ENCODE measurements around the gene RIPOR2.

DNA sequence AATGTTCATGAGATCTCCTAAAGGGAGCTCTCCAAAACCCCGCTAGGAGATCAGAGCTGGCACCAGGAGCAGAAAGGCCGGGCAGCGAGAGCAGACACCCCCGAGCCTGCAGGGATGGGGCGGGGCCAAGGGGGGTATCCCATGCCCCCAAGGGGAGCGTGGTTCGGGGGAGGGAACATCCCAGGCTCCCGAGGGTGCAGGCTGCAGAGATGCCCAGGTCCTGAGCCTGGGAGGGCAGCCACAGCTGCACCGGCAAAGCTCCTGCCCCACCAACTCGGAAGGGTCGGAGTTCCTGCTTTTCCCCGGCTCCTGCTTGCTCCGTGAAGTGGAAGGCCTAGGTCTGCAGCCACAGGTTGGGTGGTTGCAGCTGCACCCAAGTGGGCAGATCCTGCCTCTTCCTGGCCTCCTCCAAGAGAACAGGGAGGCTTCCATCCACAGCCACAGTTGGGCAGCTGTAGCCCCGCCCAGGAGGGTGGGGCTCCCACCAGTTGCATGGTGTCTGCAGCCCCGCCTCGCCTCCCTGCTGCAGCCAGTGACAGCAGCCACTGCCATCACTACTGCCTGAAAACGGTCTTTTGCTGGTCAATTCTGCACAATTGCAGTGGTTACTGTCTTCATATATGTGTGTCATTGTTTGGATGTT, 174.4 kb downstream of the RIPOR2 start:
- TF ChIP-seq, protein P1, sequence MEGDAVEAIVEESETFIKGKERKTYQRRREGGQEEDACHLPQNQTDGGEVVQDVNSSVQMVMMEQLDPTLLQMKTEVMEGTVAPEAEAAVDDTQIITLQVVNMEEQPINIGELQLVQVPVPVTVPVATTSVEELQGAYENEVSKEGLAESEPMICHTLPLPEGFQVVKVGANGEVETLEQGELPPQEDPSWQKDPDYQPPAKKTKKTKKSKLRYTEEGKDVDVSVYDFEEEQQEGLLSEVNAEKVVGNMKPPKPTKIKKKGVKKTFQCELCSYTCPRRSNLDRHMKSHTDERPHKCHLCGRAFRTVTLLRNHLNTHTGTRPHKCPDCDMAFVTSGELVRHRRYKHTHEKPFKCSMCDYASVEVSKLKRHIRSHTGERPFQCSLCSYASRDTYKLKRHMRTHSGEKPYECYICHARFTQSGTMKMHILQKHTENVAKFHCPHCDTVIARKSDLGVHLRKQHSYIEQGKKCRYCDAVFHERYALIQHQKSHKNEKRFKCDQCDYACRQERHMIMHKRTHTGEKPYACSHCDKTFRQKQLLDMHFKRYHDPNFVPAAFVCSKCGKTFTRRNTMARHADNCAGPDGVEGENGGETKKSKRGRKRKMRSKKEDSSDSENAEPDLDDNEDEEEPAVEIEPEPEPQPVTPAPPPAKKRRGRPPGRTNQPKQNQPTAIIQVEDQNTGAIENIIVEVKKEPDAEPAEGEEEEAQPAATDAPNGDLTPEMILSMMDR (IDR thresholded peaks at IDR 0.05), result no peak
- no peak for TF ChIP-seq POLR2AphosphoS5 (IDR thresholded peaks at IDR 0.05; ENCODE audit: insufficient read depth in 1 of 2, low read depth in 1 of 2)
